HEK293 (cell line): Measurements from ENCODE around the gene CASP12.

Source experiments
- CTCF ChIA-PET: fragments of 350-600 bp; formaldehyde crosslinking; extraction: SDS; loops from one replicate; lab custom pipeline; 2021; ENCODE audit warnings: antibody characterized with exemption; lab: Yijun Ruan, JAX
- POLR2A ChIA-PET: fragments of 300-600 bp; formaldehyde crosslinking; extraction: SDS; loops from one replicate; lab custom pipeline; 2020; ENCODE audit warnings: antibody characterized with exemption, inconsistent platforms; lab: Yijun Ruan, JAX
- H3K27ac ChIP-seq: fragments of 200-500 bp; sonication (Bioruptor generic); 2 replicates; pipeline ENCODE4 v1.5.1; 2014; ENCODE audit warnings: low read depth, low read length, control low read depth, inconsistent platforms; ENCODE audit errors: extremely low read depth
- H3K36me3 ChIP-seq, 2 experiments: fragments of 200-500 bp in 1 of 2; sonication (Bioruptor generic) in 1 of 2; 1 replicate in 1 of 2; 2 replicates in 1 of 2; pipeline ENCODE4 v1.5.1; 2014 to 2017; ENCODE audit warnings: inconsistent platforms in 2 of 2, low read length in 2 of 2; ENCODE audit not compliant: control insufficient read depth in 2 of 2, insufficient read depth in 1 of 2
- H3K4me1 ChIP-seq: fragments of 200-500 bp; sonication (Bioruptor generic); 2 replicates; pipeline ENCODE4 v1.5.1; 2014; ENCODE audit warnings: mild to moderate bottlenecking, low read length, inconsistent platforms; ENCODE audit not compliant: control insufficient read depth, insufficient read depth
- H3K4me3 ChIP-seq: 2 replicates; pipeline ENCODE4 v1.5.1; 2011; ENCODE audit warnings: low read depth, mild to moderate bottlenecking, control low read depth, low read length, moderate library complexity
- H3K9me3 ChIP-seq: fragments of 200-500 bp; sonication (Bioruptor generic); 2 replicates; pipeline ENCODE4 v1.5.1; 2014; ENCODE audit warnings: low read depth, low read length, inconsistent platforms; ENCODE audit not compliant: control insufficient read depth, insufficient read depth
- PRDM1 ChIP-seq: fragments of 450-650 bp; formaldehyde crosslinking; IDR thresholded peaks from 2 replicates; pipeline ENCODE4; 2016; ENCODE audit warnings: missing biosample characterization, missing genetic modification characterization
- SP7 ChIP-seq: fragments of 450-650 bp; formaldehyde crosslinking; IDR thresholded peaks from 2 replicates; pipeline ENCODE4 v1.5.1; 2016; ENCODE audit warnings: missing biosample characterization, missing genetic modification characterization
- ZBTB11 ChIP-seq: fragments of 450-650 bp; formaldehyde crosslinking; conservative IDR thresholded peaks from 2 replicates; pipeline ENCODE4 v1.5.1; 2016; ENCODE audit warnings: low read depth, missing biosample characterization, missing genetic modification characterization
- ZBTB44 ChIP-seq: fragments of 450-650 bp; IDR thresholded peaks from 2 replicates; pipeline ENCODE4 v1.5.1; 2018; ENCODE audit warnings: missing biosample characterization, mild to moderate bottlenecking, missing genetic modification characterization
- ZEB2 ChIP-seq: fragments of 450-650 bp; formaldehyde crosslinking; IDR thresholded peaks from 2 replicates; pipeline ENCODE4 v1.5.1; 2016; ENCODE audit warnings: missing biosample characterization, missing genetic modification characterization
- ZNF155 ChIP-seq: fragments of 450-650 bp; formaldehyde crosslinking; IDR thresholded peaks from 2 replicates; pipeline ENCODE4 v1.5.1; 2016; ENCODE audit warnings: missing biosample characterization, missing genetic modification characterization
- ZNF398 ChIP-seq: fragments of 450-650 bp; formaldehyde crosslinking; IDR thresholded peaks from 2 replicates; pipeline ENCODE4 v1.5.1; 2017; ENCODE audit warnings: missing biosample characterization, missing genetic modification characterization
- ZNF530 ChIP-seq: fragments of 450-650 bp; formaldehyde crosslinking; IDR thresholded peaks from 2 replicates; pipeline ENCODE4 v1.5.1; 2016; ENCODE audit warnings: low read depth, missing biosample characterization, missing genetic modification characterization
- ZNF549 ChIP-seq: fragments of 450-650 bp; IDR thresholded peaks from 2 replicates; pipeline ENCODE4 v1.5.1; 2018; ENCODE audit warnings: missing biosample characterization, missing genetic modification characterization, mild to moderate bottlenecking, inconsistent platforms, moderate library complexity
- ZNF580 ChIP-seq: fragments of 450-650 bp; formaldehyde crosslinking; IDR thresholded peaks from 2 replicates; pipeline ENCODE4 v1.5.1; 2016; ENCODE audit warnings: missing biosample characterization, missing genetic modification characterization
- ZNF629 ChIP-seq: fragments of 450-650 bp; formaldehyde crosslinking; IDR thresholded peaks from 2 replicates; pipeline ENCODE4 v1.5.1; 2017; ENCODE audit warnings: missing biosample characterization, missing genetic modification characterization
- ZNF664 ChIP-seq: fragments of 450-650 bp; formaldehyde crosslinking; IDR thresholded peaks from 2 replicates; pipeline ENCODE4 v1.5.1; 2016; ENCODE audit warnings: missing biosample characterization, missing genetic modification characterization
- ZNF701 ChIP-seq: fragments of 450-650 bp; formaldehyde crosslinking; IDR thresholded peaks from 2 replicates; pipeline ENCODE4 v1.5.1; 2016; ENCODE audit warnings: missing biosample characterization, missing genetic modification characterization
- TF ChIP-seq, protein P1 (sequence below): fragments of 450-650 bp; formaldehyde crosslinking; IDR thresholded peaks from 2 replicates; pipeline ENCODE4 v1.5.1; 2016; ENCODE audit warnings: missing biosample characterization, missing genetic modification characterization
- TF ChIP-seq, protein P2 (sequence below): fragments of 450-650 bp; formaldehyde crosslinking; IDR thresholded peaks from 2 replicates; pipeline ENCODE4 v1.5.1; 2016; ENCODE audit warnings: missing biosample characterization, missing genetic modification characterization
- TF ChIP-seq, protein P3 (sequence below): fragments of 450-650 bp; formaldehyde crosslinking; IDR thresholded peaks from 2 replicates; pipeline ENCODE4 v1.5.1; 2016; ENCODE audit warnings: missing biosample characterization, missing genetic modification characterization

Gene CASP12

GRCh38 chr11:104876861-104877431 is 21.3 kb downstream of the CASP12 start:
- H3K9me3 ChIP-seq = no peaks in the 10 kb centered on the region
- H3K36me3 ChIP-seq = no peaks in the 10 kb centered on the region
- no peak overlapping the region for H3K4me3 ChIP-seq
- no peaks in the 10 kb centered on the region for H3K4me1 ChIP-seq
- no peak overlapping the region for H3K27ac ChIP-seq
- CTCF ChIA-PET = no interaction called here
- TF ChIP-seq ZNF664 (tag by site-specific recombination) (no peak), ZNF530 (tag by site-specific recombination) (no peak)
- TF ChIP-seq, all 188 proteins: peak for 0
- POLR2A ChIA-PET = no interaction called here

DNA sequence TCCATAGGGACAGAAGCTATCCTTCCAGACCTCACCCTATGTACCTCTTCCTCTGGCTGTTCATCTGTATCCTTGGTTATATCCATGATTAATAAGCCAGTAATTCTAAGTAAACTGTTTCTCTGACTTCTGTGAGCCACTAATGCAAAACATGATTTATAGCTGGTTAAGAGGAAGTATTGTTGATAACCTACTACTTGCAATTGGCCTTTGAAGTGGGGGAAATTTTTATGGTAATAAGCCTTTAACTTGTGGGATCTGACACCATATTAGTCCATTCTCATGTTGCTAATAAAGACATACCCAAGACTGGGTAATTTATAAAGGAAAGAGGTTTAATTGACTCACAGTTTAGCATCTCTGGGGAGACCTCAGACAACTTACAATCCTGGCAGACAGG is 21.9 kb downstream of the CASP12 start:
- ChIA-PET CTCF (no interaction called here), POLR2A (no interaction called here)
- no peaks in the 10 kb centered on the region for H3K9me3 ChIP-seq
- H3K4me3 ChIP-seq = no peak overlapping the region
- no peak for TF ChIP-seq ZNF549 (tag by site-specific recombination)
- no peak for TF ChIP-seq ZNF701 (tag by site-specific recombination)
- no peak for TF ChIP-seq ZNF155 (tag by site-specific recombination)
- TF ChIP-seq, protein P1, sequence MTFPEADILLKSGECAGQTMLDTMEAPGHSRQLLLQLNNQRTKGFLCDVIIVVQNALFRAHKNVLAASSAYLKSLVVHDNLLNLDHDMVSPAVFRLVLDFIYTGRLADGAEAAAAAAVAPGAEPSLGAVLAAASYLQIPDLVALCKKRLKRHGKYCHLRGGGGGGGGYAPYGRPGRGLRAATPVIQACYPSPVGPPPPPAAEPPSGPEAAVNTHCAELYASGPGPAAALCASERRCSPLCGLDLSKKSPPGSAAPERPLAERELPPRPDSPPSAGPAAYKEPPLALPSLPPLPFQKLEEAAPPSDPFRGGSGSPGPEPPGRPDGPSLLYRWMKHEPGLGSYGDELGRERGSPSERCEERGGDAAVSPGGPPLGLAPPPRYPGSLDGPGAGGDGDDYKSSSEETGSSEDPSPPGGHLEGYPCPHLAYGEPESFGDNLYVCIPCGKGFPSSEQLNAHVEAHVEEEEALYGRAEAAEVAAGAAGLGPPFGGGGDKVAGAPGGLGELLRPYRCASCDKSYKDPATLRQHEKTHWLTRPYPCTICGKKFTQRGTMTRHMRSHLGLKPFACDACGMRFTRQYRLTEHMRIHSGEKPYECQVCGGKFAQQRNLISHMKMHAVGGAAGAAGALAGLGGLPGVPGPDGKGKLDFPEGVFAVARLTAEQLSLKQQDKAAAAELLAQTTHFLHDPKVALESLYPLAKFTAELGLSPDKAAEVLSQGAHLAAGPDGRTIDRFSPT = no peak
- no peak for TF ChIP-seq ZNF629 (tag by site-specific recombination)
- TF ChIP-seq ZBTB44 = no peak
- no peak for TF ChIP-seq SP7 (tag by site-specific recombination)
- TF ChIP-seq, all 188 proteins: peak for 0
- no peak overlapping the region for H3K27ac ChIP-seq
- H3K4me1 ChIP-seq = no peaks in the 10 kb centered on the region
- H3K36me3 ChIP-seq = no peaks in the 10 kb centered on the region

- CTCF ChIA-PET = interaction anchor here (0.5 to 1.3 kb wide), 4 partner anchors 20 to 1851 kb away, joined by 3 read pairs; no protein-coding TSS in a partner anchor
These were observed 25.0 kb downstream of the CASP12 start for GRCh38 chr11:104873252-104873651.

More at GRCh38 chr11:104873252-104873651, 25.0 kb downstream of the CASP12 start:
- Histone ChIP-seq H3K4me3 (no peak overlapping the region), H3K4me1 (no peaks in the 10 kb centered on the region), H3K9me3 (no peaks in the 10 kb centered on the region), H3K36me3 (no peaks in the 10 kb centered on the region), H3K27ac (no peak overlapping the region)
- TF ChIP-seq, protein P2, sequence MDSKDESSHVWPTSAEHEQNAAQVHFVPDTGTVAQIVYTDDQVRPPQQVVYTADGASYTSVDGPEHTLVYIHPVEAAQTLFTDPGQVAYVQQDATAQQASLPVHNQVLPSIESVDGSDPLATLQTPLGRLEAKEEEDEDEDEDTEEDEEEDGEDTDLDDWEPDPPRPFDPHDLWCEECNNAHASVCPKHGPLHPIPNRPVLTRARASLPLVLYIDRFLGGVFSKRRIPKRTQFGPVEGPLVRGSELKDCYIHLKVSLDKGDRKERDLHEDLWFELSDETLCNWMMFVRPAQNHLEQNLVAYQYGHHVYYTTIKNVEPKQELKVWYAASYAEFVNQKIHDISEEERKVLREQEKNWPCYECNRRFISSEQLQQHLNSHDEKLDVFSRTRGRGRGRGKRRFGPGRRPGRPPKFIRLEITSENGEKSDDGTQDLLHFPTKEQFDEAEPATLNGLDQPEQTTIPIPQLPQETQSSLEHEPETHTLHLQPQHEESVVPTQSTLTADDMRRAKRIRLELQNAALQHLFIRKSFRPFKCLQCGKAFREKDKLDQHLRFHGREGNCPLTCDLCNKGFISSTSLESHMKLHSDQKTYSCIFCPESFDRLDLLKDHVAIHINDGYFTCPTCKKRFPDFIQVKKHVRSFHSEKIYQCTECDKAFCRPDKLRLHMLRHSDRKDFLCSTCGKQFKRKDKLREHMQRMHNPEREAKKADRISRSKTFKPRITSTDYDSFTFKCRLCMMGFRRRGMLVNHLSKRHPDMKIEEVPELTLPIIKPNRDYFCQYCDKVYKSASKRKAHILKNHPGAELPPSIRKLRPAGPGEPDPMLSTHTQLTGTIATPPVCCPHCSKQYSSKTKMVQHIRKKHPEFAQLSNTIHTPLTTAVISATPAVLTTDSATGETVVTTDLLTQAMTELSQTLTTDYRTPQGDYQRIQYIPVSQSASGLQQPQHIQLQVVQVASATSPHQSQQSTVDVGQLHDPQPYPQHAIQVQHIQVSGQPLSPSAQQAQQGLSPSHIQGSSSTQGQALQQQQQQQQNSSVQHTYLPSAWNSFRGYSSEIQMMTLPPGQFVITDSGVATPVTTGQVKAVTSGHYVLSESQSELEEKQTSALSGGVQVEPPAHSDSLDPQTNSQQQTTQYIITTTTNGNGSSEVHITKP (tag by site-specific recombination) = no peak
- no peak for TF ChIP-seq PRDM1 (tag by site-specific recombination)
- TF ChIP-seq, protein P3, sequence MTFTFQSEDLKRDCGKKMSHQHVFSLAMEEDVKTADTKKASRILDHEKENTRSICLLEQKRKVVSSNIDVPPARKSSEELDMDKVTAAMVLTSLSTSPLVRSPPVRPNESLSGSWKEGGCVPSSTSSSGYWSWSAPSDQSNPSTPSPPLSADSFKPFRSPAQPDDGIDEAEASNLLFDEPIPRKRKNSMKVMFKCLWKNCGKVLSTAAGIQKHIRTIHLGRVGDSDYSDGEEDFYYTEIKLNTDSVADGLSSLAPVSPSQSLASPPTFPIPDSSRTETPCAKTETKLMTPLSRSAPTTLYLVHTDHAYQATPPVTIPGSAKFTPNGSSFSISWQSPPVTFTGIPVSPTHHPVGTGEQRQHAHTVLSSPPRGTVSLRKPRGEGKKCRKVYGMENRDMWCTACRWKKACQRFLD (tag by site-specific recombination) = no peak
- TF ChIP-seq ZEB2 (tag by site-specific recombination) = no peak
- no peak for TF ChIP-seq ZNF398
- TF ChIP-seq ZBTB11 (tag by site-specific recombination) = no peak
- no peak for TF ChIP-seq ZNF580 (tag by site-specific recombination)
- POLR2A ChIA-PET = no interaction called here
